Calu3 (cell line): ENCODE measurements around the gene VAC14. TPM values are rescaled to one million over a fixed set of nuclear protein-coding genes. Genes with fewer than 3 reads are reported as not detected.

Source experiments
- BruUV-seq: library from RNA; stranded (reverse); fragments of 400-500 nt; replicated peaks from 2 replicates; lab custom pipeline; 2021; lab: Mats Ljungman, UMichigan
- CTCF ChIA-PET: fragments of 300-600 bp; sonication (Branson Sonifier 250); formaldehyde crosslinking; loops from one replicate; lab custom pipeline; 2022; ENCODE audit warnings: antibody characterized with exemption; lab: Charles Lee
- DNase-seq: peaks from one replicate; pipeline ENCODE4 v3.0.0; 2022
- H3K27ac Mint-ChIP-seq: one replicate; pipeline ENCODE4 v1.8.0; 2022; ENCODE audit warnings: mixed read lengths; ENCODE audit not compliant: unreplicated experiment
- H3K27me3 Mint-ChIP-seq: one replicate; pipeline ENCODE4 v1.8.0; 2022; ENCODE audit warnings: mixed read lengths; ENCODE audit not compliant: unreplicated experiment
- H3K36me3 Mint-ChIP-seq: one replicate; pipeline ENCODE4 v1.8.0; 2022; ENCODE audit warnings: mild to moderate bottlenecking, moderate library complexity, mixed read lengths; ENCODE audit not compliant: insufficient read depth, unreplicated experiment
- H3K4me1 Mint-ChIP-seq: one replicate; pipeline ENCODE4 v1.8.0; 2022; ENCODE audit warnings: mild to moderate bottlenecking, low read depth, mixed read lengths; ENCODE audit not compliant: unreplicated experiment
- H3K4me3 Mint-ChIP-seq: one replicate; pipeline ENCODE4 v1.8.0; 2022; ENCODE audit warnings: mild to moderate bottlenecking, low read depth, moderate library complexity, mixed read lengths; ENCODE audit not compliant: unreplicated experiment
- H3K9me3 Mint-ChIP-seq: one replicate; pipeline ENCODE4 v1.8.0; 2022; ENCODE audit warnings: low read depth, mixed read lengths; ENCODE audit not compliant: unreplicated experiment
- CTCF ChIP-seq: fragments of 200-600 bp; IDR thresholded peaks from one replicate; pipeline ENCODE4 v1.8.0; 2022; ENCODE audit warnings: antibody characterized with exemption; ENCODE audit not compliant: unreplicated experiment
- intact Hi-C: fragments of 100-400 bp; cut with micrococcal nuclease; formaldehyde crosslinking; loops from one replicate; pipeline ENCODE4 v1.10.0; 2022; ENCODE audit not compliant: unreplicated experiment
- total RNA-seq: library from RNA; stranded (reverse); gene quantifications from 2 replicates; pipeline ENCODE4 v1.2.3, GENCODE V29; 2022

Gene VAC14
- total RNA-seq, 1 experiment from 2014 or later = 63.8 TPM

GRCh38 chr16:70804153-70804733 lies 3.3 kb upstream of the VAC14 start:
- BruUV-seq = no TSS peak
- Mint-ChIP-seq H3K27ac (no peak overlapping the region), H3K36me3 (peaks cover 17% of the 10 kb centered on the region), H3K9me3 (no peaks in the 10 kb centered on the region), H3K4me1 (peaks cover 14% of the 10 kb centered on the region), H3K4me3 (no peak overlapping the region), H3K27me3 (peaks cover 56% of the 10 kb centered on the region)
- no peak for DNase-seq
- TF ChIP-seq CTCF = no peak
- intact Hi-C loops = no loop called here
- CTCF ChIA-PET = no interaction called here

GRCh38 chr16:70803319-70803718 lies 2.4 kb upstream of the VAC14 start:
- CTCF ChIA-PET = no interaction called here
- BruUV-seq = no TSS peak
- H3K9me3 Mint-ChIP-seq = no peaks in the 10 kb centered on the region
- peaks cover 22% of the 10 kb centered on the region for H3K4me1 Mint-ChIP-seq
- peaks cover 48% of the 10 kb centered on the region for H3K27me3 Mint-ChIP-seq
- intact Hi-C loops = no loop called here
- no peak for DNase-seq
- H3K4me3 Mint-ChIP-seq = no peak overlapping the region
- peaks cover 17% of the 10 kb centered on the region for H3K36me3 Mint-ChIP-seq
- TF ChIP-seq CTCF = no peak
- H3K27ac Mint-ChIP-seq = no peak overlapping the region

GRCh38 chr16:70801611-70802010 lies 653 bp upstream of the VAC14 start:
- no TSS peak for BruUV-seq
- intact Hi-C loops = no loop called here
- Mint-ChIP-seq H3K9me3 (no peaks in the 10 kb centered on the region), H3K4me1 (peaks cover 22% of the 10 kb centered on the region), H3K27me3 (peaks cover 31% of the 10 kb centered on the region), H3K36me3 (peaks cover 17% of the 10 kb centered on the region), H3K27ac (peak overlapping the region; percentile 89), H3K4me3 (peak overlapping the region; percentile 92)
- TF ChIP-seq CTCF = no peak
- DNase-seq = no peak
- CTCF ChIA-PET = no interaction called here

- Mint-ChIP-seq H3K4me1 (peaks cover 22% of the 10 kb centered on the region), H3K36me3 (peaks cover 17% of the 10 kb centered on the region), H3K27me3 (peaks cover 18% of the 10 kb centered on the region), H3K4me3 (peak overlapping the region; percentile 92), H3K27ac (peak overlapping the region; percentile 89), H3K9me3 (no peaks in the 10 kb centered on the region)
- CTCF ChIA-PET = no interaction called here
- no peak for TF ChIP-seq CTCF
- TSS peak; percentile 48 for BruUV-seq
- peak; percentile 6 for DNase-seq
- intact Hi-C loops = no loop called here
Observed at GRCh38 chr16:70800311-70800710, 647 bp downstream of the VAC14 start.
